Skin epidermis (tissue), 12 donors: ENCODE measurements around the gene STK24.

ENCODE experiments used
- H3K27ac ChIP-seq, 21 experiments: fragments of 200-600 bp; sonication (generic) in 11 of 21; one replicate each; pipeline ENCODE4 v1.5.0; 2020; ENCODE audit warnings: mild to moderate bottlenecking in 3 of 21, inconsistent platforms in 2 of 21, moderate library complexity in 2 of 21
- H3K4me3 ChIP-seq, 7 experiments: fragments of 200-600 bp; sonication (generic) in 2 of 7; one replicate each; pipeline ENCODE4 v1.5.0; 2020; ENCODE audit warnings: inconsistent platforms in 2 of 7, mild to moderate bottlenecking in 2 of 7, moderate library complexity in 1 of 7

STK24 gene

DNA sequence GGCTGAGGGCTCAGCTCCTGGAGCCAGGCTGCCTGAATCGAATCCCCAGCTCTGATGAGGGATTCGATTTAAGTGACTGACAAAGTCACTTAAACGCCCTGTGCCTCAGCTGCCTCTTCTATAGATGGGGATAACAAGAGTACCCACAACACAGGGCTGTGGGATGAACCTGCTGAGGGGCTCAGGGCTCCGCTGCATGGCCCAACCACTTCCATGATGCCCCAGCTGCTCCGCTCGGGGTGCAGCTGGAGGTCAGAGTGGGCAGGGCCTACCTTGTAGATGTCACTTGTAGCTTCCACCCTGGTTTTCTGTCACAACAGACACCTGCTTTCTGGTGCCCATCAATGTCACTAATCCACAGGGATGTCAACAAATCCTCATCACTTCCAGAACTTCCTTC lies 39.2 kb downstream of the STK24 start:
- Histone ChIP-seq H3K27ac (peak overlapping the region in 1 of 21 experiments; percentile 22), H3K4me3 (no peak overlapping the region)

DNA sequence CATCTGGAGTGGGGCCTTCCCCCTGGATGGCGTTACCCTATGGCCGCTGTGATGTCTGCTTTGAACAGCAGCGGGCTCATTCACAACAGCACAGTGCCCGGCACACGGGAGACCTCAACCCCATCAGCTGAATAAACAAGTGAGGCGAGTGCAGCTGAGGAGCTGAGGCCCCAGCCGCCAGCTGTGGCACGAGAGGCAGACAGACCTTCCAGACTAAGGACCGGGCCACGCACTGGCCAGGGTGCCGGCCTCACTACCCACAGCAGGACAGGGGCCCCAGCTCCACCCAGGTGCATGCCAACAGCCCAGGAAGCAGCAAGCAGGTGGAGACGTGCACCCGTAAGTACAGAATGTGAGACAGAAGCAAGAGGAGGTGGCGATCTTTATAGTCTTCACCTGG lies 39.6 kb downstream of the STK24 start:
- no peak overlapping the region for H3K4me3 ChIP-seq
- H3K27ac ChIP-seq: peak overlapping the region in 3 of 21 experiments; percentile 22 to 65 (median 52)

- Histone ChIP-seq H3K27ac (peak overlapping the region in 5 of 21 experiments; percentile 22 to 65 (median 26)), H3K4me3 (no peak overlapping the region)
These were observed 40.2 kb downstream of the STK24 start for GRCh38 chr13:98536729-98537128.

- peak overlapping the region in 4 of 21 experiments; percentile 12 to 65 (median 26) for H3K27ac ChIP-seq
- H3K4me3 ChIP-seq: no peak overlapping the region
These were observed 41.2 kb downstream of the STK24 start for GRCh38 chr13:98535501-98536354.

DNA sequence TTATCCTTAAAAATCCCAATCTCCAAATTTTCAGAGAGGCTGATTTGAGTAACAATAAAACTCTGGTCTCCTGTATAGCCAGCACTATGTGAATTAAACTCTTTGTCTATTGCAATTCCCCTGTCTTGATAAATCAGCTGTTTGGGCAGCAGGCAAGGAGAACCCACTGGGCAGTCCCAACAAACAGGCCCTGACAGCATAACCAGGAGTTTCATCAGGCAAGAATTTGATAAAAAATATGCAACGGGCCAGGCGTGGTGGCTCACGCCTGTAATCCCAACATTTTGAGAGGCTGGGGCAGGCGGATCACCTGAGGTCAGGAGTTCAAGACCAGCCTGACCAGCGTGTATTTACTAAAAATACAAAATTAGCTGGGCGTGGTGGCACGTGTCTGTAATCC lies 42.1 kb downstream of the STK24 start:
- Histone ChIP-seq H3K27ac (peak overlapping the region in 2 of 21 experiments; percentile 20 to 51), H3K4me3 (no peak overlapping the region)

DNA sequence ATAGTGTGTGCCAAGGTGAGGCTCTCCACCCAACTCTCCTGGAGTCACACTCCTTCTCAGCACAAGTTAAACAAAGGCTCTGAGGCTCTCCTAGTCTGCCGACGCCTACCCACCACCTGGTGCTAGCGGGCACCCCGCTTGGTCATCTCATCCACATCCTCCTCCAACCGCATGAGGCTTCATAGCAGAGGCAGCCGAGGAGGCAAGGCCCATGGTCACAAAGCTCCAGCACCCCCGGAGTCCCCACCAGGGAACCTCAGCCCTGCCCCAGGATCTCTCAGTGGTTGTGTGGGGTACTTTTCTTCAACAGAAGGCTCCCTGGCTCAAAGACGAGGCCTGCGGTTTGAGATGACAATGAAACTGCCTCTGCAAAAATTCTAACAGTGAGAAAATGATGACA lies 43.0 kb downstream of the STK24 start:
- no peak overlapping the region for H3K4me3 ChIP-seq
- H3K27ac ChIP-seq: no peak overlapping the region

DNA sequence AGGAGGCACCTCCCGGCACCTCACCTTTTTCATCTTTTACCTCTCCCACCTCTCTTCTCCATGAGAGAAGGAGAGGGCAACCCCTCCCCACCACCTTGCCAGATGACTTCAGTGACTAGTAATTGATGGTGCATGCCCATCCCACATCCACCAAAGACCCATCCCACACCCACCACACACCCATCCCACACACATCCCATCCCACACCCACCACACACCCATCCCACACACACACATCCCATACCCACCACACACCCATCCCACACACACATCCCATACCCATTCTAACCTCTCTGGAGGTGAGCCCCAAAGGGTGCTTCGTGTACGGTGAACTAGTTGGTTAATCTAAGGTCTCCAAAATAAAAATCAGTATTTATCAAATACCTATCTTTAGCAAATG lies 44.7 kb downstream of the STK24 start:
- Histone ChIP-seq H3K27ac (no peak overlapping the region), H3K4me3 (no peak overlapping the region)

GRCh38 chr13:98530217-98530616 lies 46.7 kb downstream of the STK24 start:
- no peak overlapping the region for H3K4me3 ChIP-seq
- no peak overlapping the region for H3K27ac ChIP-seq

DNA sequence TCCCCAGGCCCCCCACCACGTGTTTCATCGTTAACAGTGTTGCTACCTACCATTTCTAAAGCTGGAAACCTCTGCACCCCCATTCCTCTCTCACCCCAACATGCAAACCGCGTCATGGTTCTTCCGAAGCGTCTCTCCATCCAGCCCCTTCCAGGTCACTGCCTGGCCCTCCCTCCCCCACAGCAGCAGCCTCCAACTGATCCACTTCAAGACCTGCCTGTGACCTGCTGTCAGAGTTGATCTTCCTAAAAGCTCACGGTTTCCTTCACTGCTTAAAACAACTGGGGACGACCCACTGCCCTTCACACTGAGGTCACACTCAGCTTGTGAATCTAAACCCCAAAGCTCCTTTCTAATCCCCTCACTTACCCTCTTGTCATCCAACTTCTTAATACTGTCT lies 47.7 kb downstream of the STK24 start:
- H3K27ac ChIP-seq: no peak overlapping the region

GRCh38 chr13:98528663-98529064 lies 48.2 kb downstream of the STK24 start:
- Histone ChIP-seq H3K4me3 (no peak overlapping the region), H3K27ac (no peak overlapping the region)

More for the DNA sequence above, 47.7 kb downstream of the STK24 start:
- H3K4me3 ChIP-seq: no peak overlapping the region

- no peak overlapping the region for H3K4me3 ChIP-seq
These were observed 49.4 kb downstream of the STK24 start for GRCh38 chr13:98527526-98527925.

DNA sequence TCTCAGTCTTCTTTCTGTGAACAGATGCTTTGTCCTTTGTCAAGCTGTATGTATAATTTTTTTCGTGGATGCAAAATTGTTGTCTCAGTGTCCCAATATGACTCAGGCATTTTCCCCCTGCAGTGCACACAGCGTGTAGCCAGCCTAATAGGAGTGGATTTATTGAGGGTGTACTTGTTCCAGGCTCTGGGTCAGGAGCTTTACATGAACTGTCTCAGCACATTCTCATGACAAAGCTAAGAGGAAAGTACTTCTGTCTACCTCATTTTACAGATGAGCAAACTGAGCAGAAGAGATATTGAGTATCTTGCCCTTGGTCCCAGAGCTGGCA lies 50.8 kb downstream of the STK24 start:
- no peak overlapping the region for H3K27ac ChIP-seq
- no peak overlapping the region for H3K4me3 ChIP-seq

More at GRCh38 chr13:98527526-98527925, 49.4 kb downstream of the STK24 start:
- no peak overlapping the region for H3K27ac ChIP-seq

GRCh38 chr13:98525456-98526181 lies 51.3 kb downstream of the STK24 start:
- H3K4me3 ChIP-seq: no peak overlapping the region
- H3K27ac ChIP-seq: peak overlapping the region in 3 of 21 experiments; percentile 14 to 44 (median 43)

DNA sequence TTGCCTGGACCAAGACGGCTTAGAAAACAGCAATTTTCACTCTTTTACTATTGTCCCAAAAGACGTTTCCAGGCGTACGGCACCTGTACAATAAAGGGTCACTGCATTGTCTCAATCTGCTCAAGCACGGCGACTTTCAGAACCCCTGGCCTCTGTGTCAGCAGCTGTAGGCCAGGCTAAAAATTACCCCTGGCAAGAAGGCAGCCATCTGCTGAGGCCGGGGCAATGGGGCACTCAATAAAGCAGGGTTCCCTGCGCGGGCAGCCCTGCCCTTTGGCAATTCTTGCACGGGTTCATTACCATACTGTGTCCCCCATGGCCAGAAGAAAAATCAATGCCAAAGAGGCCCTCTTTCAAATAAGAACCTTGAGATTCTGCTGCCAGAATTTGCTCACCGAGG lies 52.1 kb downstream of the STK24 start:
- peak overlapping the region in 2 of 21 experiments; percentile 43 to 44 for H3K27ac ChIP-seq
- no peak overlapping the region for H3K4me3 ChIP-seq

DNA sequence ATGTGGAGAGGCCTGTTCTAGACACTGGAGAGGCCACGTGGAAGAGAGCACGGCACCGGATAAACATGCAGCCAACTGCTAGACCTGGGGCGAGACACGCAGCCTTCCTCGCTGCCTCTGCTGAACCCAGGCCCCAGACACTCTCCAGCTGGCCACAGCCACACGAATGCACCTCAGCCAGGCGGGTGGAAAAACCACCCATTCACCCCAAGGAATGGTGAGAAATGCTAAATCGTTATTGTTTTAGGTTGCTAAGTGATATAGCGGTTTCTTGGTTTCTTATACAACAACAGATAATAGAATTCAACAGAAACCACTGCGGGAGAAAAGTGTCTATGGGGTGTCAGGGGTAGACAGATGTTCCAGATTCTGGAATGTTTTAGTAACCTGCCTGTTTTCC lies 52.5 kb downstream of the STK24 start:
- H3K27ac ChIP-seq: no peak overlapping the region
- H3K4me3 ChIP-seq: no peak overlapping the region

- H3K4me3 ChIP-seq: no peak overlapping the region
- H3K27ac ChIP-seq: peak overlapping the region in 4 of 21 experiments; percentile 22 to 51 (median 32)
These were observed 53.3 kb downstream of the STK24 start for GRCh38 chr13:98523455-98524102.

GRCh38 chr13:98522371-98522770 lies 54.5 kb downstream of the STK24 start:
- Histone ChIP-seq H3K4me3 (no peak overlapping the region), H3K27ac (peak overlapping the region in 6 of 21 experiments; percentile 4 to 51 (median 30))

- Histone ChIP-seq H3K27ac (peak overlapping the region in 7 of 21 experiments; percentile 1 to 51 (median 28)), H3K4me3 (no peak overlapping the region)
These were observed 55.3 kb downstream of the STK24 start for GRCh38 chr13:98521461-98522247.

- peak overlapping the region in 5 of 21 experiments; percentile 24 to 51 (median 42) for H3K27ac ChIP-seq
- H3K4me3 ChIP-seq: no peak overlapping the region
These were observed 56.0 kb downstream of the STK24 start for GRCh38 chr13:98520674-98521449.
